ENCODE data around the gene HSBP1.

The HSBP1 gene

DNA sequence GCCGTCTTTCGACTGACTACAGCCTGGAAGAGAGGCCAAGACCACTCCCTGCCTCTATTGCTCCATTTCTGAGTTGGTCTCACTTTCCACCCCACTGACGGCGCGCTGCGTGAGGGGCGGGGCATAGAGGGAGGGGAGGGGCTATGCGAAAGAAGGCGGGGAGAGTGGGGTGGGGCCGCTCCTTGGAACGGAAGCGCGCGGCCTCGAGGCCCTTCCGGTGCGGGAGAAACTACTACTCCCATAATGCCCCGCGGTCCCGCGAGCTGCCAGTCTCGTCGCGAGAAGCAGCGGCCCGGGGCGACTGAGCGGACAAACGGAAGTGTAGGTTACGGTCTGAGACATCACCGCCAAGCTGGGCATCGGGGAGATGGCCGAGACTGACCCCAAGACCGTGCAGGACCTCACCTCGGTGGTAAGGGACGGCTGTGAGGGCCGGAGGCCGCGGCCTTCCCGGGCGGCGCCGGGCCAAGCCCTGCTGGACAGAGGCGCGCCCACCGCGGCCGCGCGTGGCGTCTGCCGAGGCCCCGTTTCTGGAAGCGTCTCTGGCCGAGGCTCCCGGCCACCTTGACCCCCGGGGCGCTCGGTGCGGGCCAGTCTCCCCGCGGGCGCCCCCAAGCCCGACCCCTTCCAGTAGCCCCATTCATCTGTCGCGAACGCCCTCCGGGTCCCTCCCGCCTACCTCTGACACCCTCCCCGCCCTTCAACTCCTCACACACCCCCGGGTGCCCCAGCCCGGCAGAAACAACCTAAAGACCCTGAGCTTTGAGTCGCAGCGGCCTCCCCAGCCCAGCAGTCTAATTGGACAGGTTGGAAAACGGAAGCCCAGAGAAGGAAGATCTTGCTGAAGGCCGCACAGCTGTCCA is at the start of gene HSBP1:
Gene HSBP1 (plus strand): TSS at position 269 of the 863 bp plus-strand sequence. CDS start 99 bp downstream, at position 368.
- peak; percentile 93 for DNase-seq (ENCODE audit: low read depth)

DNA sequence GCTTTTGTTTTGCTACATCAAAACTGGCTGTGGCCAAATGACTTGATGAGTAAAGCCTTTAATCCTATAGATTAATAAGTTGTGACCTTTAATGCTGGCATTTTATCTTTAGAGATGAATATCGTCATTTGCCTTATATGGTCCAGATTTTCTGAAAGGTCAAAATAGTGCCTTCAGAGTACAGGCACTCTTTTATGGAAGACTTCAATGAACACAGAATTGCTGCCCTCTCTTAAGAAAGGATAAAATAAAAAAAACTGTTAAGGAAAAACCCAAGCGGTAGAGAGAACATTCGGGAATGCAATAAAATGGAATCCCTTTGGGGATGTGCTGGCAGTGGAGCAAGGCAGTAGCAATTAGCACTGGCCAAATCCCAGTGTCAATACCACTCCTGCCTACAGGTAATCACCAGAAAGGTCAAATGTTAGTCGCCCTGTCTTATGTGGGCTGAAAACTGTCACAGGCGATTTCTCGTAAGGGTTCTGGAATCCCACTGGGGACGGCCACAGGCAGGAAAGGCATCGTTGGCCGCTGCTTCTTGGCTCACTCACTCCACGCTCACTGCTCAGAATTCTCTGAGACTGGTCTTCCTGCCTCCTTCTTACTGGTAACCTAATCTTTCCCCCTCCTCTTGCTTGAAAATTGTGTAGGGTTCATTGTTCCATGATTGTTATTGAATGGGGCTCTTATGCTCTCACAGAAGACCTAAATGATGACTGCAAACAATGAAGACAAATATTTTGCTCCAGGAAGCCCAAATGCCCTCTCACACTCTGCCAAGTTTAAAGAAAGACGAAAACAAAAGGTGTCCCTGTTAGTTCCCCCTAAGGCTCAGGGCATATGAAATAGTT is 45.4 kb upstream of the HSBP1 start:
- no peak for DNase-seq (ENCODE audit: low read depth)

DNA sequence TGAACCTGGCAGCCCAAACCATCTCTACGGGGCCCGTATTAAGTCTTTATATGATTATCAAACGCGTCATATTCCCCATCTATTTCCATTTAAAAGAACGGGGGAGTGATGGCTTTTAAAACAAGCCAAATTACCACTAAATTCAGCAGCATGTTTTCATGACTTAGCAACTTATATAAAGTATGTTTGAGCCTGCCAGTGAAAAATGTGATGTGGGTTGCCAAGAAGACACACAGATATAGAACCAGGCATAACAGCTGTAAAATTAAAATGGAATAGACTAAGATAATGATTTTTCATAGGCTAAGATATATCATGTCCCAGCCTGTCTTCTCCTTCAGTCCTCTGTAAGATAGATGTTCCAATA is 44.8 kb upstream of the HSBP1 start:
- DNase-seq (ENCODE audit: low read depth): no peak

DNA sequence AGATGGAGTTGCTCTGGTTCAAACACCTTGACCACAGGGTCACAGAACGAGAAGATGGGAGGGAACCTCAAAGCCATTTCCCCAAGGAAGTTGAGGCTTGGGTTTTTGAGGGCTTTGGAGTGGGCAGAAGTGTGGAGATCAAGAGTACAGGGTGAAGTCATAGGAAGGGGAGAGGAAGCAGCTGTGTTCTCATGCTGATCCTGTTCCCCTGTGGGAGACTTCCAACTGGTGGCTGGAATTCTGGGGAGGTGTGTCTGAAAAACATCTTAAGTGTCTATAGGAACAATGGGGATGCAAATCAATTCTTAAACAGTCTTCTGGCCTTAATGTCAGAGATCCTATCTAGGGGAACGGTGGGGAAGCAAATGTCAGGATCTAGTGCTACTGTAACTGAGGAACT is 38.8 kb upstream of the HSBP1 start:
- DNase-seq (ENCODE audit: low read depth): no peak

DNA sequence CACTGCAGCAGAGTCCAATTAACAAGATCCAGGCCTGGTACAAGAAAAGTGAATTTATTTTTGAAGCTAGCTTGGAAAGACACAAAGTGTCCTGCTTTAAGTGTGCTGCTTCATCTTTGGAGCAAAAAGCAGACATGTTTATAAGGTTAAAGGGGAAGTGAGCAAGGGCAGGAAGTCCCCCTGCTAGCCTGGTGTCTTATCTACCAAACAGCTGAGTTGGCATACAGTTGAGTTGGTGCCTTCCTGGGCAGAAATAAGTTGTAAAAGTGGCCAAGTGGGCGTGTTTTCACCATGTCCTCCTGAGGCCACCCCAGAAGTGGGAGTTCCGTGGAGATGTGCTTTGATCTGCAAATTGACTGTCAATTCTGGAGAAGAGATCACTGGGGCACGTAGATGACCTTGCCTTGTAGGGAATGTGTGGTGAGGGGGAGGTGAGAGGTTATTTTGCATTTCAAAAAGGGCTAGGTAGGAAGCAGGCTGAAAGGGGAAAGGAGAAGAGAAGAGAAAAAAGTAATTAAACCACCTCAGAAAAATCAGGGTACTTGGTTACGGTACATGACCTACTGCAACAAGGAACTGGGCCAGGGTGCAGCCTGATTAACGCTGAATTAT is 38.3 kb upstream of the HSBP1 start:
- no peak for DNase-seq (ENCODE audit: low read depth)

DNA sequence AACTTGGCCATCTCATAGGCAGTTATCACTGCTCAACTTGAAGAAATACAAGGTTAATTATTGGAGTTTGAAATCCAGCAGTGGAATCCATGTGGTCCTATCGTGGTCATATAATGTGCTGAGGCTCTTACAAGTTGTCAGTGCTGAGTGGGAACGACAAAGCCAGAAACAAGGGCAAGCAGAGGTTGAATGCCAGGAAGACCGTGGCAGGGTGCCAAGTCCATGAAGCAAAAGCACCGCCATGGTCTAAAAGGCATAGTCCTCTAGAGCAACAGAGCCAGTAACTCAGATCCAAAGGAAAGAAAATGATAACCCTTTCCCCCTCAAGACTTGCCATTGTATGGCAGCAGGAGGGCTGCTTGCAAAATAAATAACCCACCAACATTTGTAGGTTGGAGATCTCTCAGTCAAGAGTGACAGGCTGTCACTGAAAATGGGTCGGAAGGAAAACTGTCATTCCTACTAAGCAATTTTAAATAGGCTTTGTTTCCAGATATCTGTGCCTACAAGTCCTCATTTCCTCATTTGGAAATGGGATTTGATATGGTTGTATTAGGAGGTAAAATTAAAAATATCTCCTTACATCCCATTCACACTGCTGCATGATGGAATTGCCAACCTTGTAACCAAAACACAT is 36.4 kb upstream of the HSBP1 start:
- no peak for DNase-seq (ENCODE audit: low read depth)

DNA sequence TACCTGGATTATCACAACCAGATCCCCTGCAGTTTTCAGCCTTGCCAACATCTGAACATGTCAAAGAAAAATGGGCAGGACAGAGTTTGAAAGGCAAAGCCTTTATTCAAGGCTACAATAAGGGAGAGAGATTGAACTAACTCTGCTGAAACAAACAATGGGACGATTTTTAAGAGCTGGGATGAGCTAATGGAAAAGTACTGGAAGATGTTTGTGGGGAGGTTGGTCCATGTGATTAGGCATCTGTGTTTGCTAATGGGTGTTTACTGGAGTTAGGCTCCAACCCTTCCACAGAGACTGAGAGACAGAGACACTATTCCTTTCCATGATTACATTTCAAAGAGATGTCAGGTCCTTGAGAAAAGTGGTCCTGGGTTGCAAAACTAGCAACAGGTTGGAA is 35.0 kb upstream of the HSBP1 start:
- no peak for DNase-seq (ENCODE audit: low read depth)

DNA sequence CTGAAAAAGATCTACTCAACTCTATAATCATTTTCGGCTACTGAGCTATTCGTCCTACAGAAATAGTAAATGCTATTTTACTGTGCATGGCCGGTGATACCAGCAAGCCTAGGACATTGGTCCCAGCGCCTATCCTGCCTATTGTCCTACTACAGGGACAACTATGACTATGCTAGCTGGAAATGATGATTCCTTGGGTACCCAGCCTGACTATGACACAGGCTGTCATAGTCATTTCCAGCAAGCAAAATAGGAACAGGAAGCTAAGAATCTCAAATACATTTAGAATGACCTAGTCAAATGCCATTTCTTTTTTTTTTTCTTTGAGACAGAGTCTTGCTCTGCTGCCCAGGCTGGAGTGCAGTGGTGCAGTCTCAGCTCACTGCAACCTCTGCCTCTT is 33.7 kb upstream of the HSBP1 start:
- DNase-seq (ENCODE audit: low read depth): no peak

DNA sequence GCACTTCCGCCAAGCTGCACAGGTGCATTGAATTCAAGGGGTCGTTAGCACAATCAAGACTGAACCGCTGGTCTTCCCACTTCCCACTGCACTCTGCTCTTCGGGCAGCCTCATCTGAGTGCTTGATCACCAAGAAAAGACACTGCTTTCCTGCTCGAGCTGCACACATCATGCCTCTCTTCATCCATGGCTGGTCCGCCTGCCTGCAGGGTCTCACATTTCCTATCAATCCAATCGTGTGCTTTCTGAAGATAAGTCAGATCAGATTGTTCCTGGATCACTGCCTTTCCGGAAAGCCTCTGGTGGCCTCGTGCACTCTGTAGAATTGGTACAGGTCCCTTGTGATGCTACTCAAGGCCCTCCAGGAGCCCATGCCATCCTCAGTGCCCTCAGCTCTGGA is 30.8 kb upstream of the HSBP1 start:
- no peak for DNase-seq (ENCODE audit: low read depth)

DNA sequence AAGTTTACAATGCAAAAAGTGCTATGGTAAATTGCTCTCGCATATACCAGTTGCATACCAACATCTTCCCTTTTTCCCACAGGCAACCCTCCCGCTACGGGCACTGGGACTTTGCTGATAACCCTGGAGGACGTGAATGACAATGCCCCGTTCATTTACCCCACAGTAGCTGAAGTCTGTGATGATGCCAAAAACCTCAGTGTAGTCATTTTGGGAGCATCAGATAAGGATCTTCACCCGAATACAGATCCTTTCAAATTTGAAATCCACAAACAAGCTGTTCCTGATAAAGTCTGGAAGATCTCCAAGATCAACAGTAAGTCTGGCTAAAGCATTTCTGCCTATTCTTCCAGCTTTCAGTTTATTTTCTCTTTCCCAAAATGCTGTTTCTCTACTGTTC is 27.9 kb upstream of the HSBP1 start:
- no peak for DNase-seq (ENCODE audit: low read depth)

DNA sequence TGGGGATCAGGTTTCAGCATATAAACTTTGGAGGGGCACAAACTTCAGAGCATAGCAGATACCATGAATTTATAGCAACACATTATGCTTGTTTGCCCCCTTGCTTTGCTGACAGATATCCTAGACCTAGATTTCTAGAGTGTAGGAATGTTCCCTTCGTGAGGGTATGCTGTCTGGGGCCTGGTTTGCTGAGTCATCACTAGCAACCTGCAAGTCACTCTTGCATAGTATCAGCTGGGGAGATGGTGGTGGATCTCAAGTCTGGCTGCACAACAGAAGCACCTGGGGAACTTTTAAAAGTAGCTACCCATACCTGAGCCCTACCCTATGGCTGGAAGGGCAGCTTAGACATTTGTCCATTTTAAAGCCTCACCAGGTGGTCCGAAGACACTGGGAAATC is 22.3 kb upstream of the HSBP1 start:
- DNase-seq (ENCODE audit: low read depth): no peak

DNA sequence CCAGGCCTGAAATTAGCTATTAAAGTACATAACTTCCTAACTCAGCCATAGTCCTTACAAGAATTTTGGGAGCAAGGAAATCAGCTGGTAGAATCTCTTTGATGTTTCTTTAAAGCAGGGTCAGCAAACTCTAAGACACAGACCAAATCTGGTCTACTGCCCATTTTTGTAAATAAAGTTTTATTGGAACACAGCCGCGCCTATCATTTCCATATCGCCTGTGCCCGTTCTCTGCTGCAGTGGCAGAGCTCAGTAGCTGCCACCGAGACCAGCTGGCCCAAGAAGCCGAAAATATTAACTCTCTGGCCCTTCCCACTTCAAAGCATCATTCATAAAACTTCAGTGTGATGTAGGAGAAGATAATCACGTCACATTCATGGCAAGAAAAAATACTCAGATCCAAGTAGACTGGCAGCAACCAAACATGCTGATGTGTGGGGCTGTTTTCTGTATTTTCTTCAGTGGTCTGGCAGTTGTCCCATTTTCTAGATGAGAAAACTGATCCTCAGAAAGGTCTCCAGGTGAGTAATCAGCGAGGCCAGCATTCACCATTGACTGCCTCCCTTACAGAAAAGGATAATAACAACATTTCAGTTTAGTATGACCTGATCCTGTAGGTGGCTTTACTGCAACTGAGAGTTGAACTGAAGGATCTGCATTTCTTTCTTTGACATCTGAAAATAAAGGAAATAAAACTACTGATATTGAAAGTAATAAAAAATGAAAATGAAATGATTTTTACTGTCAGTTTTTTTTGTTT is 18.0 kb upstream of the HSBP1 start:
- DNase-seq (ENCODE audit: low read depth): no peak

DNA sequence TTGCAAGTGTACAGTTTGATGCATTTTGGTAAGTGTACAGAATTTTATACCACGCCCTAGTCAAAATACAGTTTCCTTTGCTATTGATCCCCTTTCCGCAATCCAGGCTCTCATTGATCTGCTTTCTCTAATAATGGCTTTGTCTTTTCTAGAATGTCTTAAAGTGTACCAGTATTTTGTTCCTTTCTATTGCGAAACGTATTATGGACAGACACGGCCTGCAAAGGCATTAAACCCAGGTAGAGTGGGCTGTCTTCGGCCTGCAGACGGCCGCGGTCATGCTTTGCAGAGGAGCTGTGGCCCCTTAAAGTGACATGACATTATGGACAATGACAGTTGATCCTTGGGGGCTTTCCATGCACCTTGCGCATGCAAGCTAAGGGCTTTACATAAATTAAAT is 15.9 kb upstream of the HSBP1 start:
- DNase-seq (ENCODE audit: low read depth): no peak

DNA sequence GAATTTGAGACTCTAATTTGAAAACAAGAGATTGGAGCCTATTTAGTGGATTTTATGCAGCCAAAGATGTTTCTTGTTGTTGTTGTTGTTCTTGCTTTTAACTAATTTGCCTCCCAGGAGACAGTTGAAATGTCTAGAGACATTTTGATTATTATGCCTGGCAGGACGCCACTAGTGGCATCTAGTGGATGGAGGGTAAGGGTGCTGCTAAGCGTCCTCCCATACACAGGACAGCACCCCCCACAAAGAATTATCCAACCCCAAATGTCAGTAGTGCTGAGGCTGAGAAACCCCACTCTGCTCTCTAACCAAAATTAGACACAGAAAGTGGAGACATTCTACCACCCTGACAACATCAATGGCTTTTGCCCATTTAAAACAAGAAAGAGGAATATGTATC is 15.4 kb upstream of the HSBP1 start:
- no peak for DNase-seq (ENCODE audit: low read depth)

DNA sequence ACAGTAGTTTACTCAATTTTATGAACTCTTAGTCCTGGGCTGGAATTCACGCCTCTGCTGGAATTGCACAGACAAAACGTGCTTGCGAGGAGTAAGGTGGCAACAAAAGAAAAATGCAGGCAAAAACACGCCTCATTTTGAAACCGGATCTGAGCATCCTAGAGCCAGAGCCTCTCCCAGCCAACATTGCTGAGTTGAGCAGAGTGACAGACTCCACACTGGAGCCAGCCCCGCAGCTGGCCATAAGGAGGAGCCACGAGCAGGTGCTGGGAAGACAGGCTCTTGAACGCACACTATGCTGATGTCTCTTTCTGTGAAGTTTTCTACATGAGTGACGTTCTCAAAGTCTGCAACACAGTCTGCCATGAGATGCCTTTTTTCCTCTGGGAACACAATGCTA is 14.6 kb upstream of the HSBP1 start:
- DNase-seq (ENCODE audit: low read depth): no peak

DNA sequence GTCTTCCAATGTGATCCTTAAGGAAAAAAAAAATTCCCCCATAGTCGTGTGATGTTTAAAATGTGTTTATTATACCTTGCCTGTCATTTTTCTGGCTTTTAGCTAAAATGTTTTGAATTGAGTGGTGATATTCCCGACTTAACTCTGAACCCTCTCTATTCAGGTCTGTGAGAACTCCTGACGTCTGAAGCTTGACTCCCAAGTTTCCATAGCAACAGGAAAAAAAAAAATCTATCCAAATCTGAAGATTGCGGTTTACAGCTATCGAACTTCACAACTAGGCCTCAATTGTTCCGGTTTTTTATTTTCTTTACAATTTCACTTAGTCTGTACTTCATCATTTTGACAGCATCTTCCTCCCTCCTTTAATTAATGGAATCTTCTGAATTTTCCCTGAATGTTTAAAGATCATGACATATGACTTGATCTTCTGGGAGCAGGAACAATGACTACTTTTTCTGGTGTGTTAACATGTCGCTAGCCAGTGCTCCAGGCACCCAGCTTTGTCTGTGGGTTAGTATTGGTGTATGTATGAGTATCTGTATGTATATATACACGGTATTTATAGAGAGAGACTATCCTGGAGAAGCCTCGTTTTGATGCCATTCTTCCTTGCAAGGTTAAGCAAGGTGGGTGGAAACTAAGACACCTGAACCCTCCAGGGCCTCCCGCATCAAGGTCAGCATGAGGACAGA is 12.8 kb upstream of the HSBP1 start:
- DNase-seq (ENCODE audit: low read depth): no peak

DNA sequence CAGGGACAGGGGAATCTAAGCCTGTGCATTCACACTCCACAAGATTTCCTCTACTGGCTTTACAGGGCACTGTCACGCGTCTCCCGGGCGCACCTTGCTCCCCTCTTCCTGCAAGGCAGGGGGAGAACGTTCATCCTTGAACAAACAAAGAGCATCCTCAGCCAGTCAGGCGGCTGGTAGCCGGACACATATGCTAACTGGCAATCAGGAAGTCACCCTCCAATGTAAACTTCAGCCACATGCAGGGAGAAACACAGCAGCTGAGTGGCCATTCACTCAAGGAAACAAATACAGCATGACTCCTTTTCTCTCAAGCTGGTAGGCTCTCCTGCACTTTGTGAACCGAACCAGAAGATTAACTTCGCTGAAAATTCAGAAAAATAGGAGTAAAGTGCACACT is 10.8 kb upstream of the HSBP1 start:
- no peak for DNase-seq (ENCODE audit: low read depth)

DNA sequence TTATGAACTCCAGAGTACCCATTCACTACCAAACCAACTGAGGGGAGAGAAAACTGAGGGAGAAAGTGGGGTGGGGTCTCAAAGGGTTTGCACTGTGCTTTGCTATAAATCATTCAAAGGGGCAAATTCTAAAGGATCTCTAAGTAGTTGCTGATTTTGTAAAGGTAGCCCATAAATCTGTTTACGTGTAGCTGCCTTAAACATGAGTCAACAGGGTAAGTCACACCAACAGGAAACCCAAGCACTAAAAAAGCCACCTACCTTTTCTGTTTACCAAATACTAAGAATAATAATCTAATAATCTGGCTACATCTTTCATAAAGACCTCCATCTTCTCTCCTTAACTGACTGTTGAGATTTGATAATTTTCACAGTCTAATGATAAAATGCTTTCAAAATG is 8.4 kb upstream of the HSBP1 start:
- no peak for DNase-seq (ENCODE audit: low read depth)

DNA sequence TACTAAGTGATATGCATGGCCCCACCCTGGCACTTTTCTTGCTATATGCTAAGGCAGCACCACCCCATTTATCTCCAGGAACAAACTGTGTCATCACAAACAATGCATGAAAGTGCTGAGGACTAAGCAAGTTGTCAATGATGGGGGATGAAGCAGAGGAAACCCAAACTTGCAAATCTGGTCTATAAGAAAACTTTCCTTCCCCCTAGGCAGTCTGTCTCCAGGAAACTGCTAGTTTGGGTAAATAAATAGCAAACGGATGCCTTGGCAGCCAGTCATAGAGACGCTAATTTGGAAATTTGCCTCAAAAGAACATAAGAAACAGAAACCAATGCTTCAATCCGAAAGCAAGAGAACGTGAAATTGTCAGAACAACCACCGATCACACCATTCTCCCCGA is 5.6 kb upstream of the HSBP1 start:
- no peak for DNase-seq (ENCODE audit: low read depth)

DNA sequence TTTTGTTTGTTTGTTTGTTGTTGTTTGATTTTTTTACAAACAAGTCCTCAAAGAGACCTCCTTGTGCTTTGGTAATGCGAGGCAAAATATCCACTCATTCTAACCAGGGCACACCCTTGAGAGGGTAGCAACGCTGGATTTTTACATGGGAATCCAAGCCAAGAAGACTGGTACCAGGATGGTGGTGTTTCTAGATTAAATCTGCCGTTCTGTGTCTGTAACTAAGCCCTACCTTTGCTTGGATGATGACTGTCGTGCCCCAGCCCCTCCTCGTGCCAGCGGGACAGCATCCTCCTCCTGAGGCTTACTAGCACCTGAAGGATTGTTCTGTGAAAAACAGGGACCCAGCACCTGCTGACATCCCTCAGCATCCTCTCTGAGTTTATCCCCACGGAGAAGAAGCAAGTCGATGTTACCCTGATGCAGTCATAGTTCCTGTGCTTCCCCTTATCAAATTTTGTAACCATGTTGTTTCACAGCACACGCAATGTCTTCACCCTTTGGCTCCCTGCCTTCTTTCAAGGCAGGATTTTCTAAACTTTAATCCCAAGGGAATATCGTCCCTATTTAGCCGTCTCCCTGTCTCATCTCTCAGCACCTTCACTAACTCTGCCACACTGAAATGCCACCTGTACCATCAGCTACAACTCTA is 5.1 kb upstream of the HSBP1 start:
- no peak for DNase-seq (ENCODE audit: low read depth)

DNA sequence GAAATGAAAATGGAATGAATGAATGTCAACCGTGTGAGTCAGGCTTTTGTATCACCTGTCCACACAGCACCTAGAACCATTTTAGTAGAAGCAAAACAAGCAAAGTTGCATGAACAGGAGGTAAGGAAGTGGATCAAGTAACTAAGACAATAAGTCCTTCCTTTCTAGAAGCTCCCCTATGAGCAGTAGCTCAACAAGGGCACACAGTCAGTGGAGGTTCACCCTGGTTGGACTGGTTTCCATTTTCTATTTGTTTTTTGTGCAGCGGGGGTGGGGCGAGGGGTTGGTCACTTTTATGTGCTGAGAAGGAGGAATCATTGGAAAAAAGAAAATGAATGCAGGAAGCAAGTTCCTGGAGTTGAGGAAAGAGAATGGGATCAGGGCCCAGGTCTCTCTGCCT is 4.0 kb upstream of the HSBP1 start:
- DNase-seq (ENCODE audit: low read depth): no peak
